Vagina (tissue), 2 donors: ENCODE data around the gene RPS6KL1. TPM values are rescaled to one million over a fixed set of nuclear protein-coding genes. Genes with fewer than 3 reads are reported as not detected.

ENCODE experiments used
- DNase-seq, 2 donors: peaks; one replicate each; pipeline ENCODE4 v3.0.0-alpha.2; 2017; ENCODE audit errors: extremely low spot score in 2 of 2
- H3K27ac ChIP-seq: fragments of 200-600 bp; sonication (generic); one replicate; pipeline ENCODE4 v1.5.1; 2019
- H3K27me3 ChIP-seq: fragments of 200-600 bp; sonication (generic); one replicate; pipeline ENCODE4 v1.5.1; 2019
- H3K36me3 ChIP-seq, 2 donors: fragments of 200-600 bp; sonication (generic); one replicate each; pipeline ENCODE4 v1.5.1; 2017 to 2019
- H3K4me1 ChIP-seq: fragments of 200-600 bp; sonication (generic); one replicate; pipeline ENCODE4 v1.5.1; 2019
- H3K4me3 ChIP-seq, 2 donors: fragments of 200-600 bp; sonication (generic); 1 replicate in 1 of 2; 2 replicates in 1 of 2; pipeline ENCODE4 v1.5.1; 2016 to 2019
- H3K9me3 ChIP-seq: fragments of 200-600 bp; sonication (generic); one replicate; pipeline ENCODE4 v1.5.1; 2019
- CTCF ChIP-seq, 3 experiments: fragments of 450-650 bp in 2 of 3; fragments of 200-600 bp in 1 of 3; sonication (generic) in 1 of 3; IDR thresholded peaks; one replicate each; pipeline ENCODE4 v1.5.1; 2017 to 2019; ENCODE audit warnings: antibody characterized with exemption in 3 of 3, mild to moderate bottlenecking in 2 of 3, moderate library complexity in 2 of 3
- POLR2A ChIP-seq, 2 donors: fragments of 450-650 bp; IDR thresholded peaks; one replicate each; pipeline ENCODE4 v1.6.1; 2017; ENCODE audit warnings: antibody characterized with exemption in 2 of 2, mild to moderate bottlenecking in 2 of 2, moderate library complexity in 2 of 2
- POLR2AphosphoS5 ChIP-seq, 2 donors: sonication (generic); formaldehyde crosslinking; IDR thresholded peaks; one replicate each; pipeline ENCODE4 v1.9.0; 2017; ENCODE audit warnings: antibody characterized with exemption in 2 of 2, mild to moderate bottlenecking in 2 of 2, low read depth in 1 of 2; ENCODE audit not compliant: insufficient read depth in 1 of 2
- intact Hi-C: fragments of 100-400 bp; cut with DNase I; formaldehyde crosslinking; loops from one replicate; pipeline ENCODE4 v1.15.1; 2023
- total RNA-seq: library from RNA; depleted of rRNA; stranded (reverse); fragments of >200 nt; gene quantifications from one replicate; pipeline ENCODE4 v1.2.3, GENCODE V29; 2016

Gene RPS6KL1
- total RNA-seq, 1 donor from 2014 or later = 2.0 TPM

- no peak overlapping the region for H3K4me3 ChIP-seq
- DNase-seq = no peak
- H3K4me1 ChIP-seq = peaks cover 64% of the 10 kb centered on the region
- no peaks in the 10 kb centered on the region for H3K9me3 ChIP-seq
- H3K27me3 ChIP-seq = no peaks in the 10 kb centered on the region
- intact Hi-C loops = no loop called here
- peaks cover 0 to 15% of the 10 kb centered on the region in 2 donors for H3K36me3 ChIP-seq
- TF ChIP-seq POLR2A (IDR thresholded peaks at IDR 0.05) = no peak
- TF ChIP-seq POLR2AphosphoS5 (IDR thresholded peaks at IDR 0.05; ENCODE audit: insufficient read depth in 1 of 2, low read depth in 1 of 2) = peak; percentile 22 to 35
- H3K27ac ChIP-seq = peak overlapping the region; percentile 10
Measured at GRCh38 chr14:74886001-74886400, 37.1 kb downstream of the RPS6KL1 start.

- Histone ChIP-seq H3K4me3 (peak overlapping the region; percentile 60 to 100), H3K27ac (peak overlapping the region; percentile 95), H3K27me3 (no peaks in the 10 kb centered on the region), H3K9me3 (no peaks in the 10 kb centered on the region), H3K36me3 (no peaks in the 10 kb centered on the region), H3K4me1 (peaks cover 47% of the 10 kb centered on the region)
- intact Hi-C loops = no loop called here
- no peak for DNase-seq
- TF ChIP-seq POLR2AphosphoS5 (IDR thresholded peaks at IDR 0.05; ENCODE audit: insufficient read depth in 1 of 2, low read depth in 1 of 2) = no peak
- TF ChIP-seq POLR2A (IDR thresholded peaks at IDR 0.05) = no peak
- no peak for TF ChIP-seq CTCF (IDR thresholded peaks at IDR 0.05)
Measured at GRCh38 chr14:74882103-74882920, 40.7 kb downstream of the RPS6KL1 start.

GRCh38 chr14:74881431-74882102 lies 41.5 kb downstream of the RPS6KL1 start, which contains the start of gene DLST:
TSS of gene DLST (plus strand) at chr14:74881916. CDS start at chr14:74881954, 38 bp downstream.
- H3K4me1 ChIP-seq = peaks cover 41% of the 10 kb centered on the region
- no peaks in the 10 kb centered on the region for H3K36me3 ChIP-seq
- H3K4me3 ChIP-seq = peak within 1 kb of the TSS; percentile 60 to 100
- no peaks in the 10 kb centered on the region for H3K9me3 ChIP-seq
- H3K27me3 ChIP-seq = no peaks in the 10 kb centered on the region
- peak in 1 of 2 donors; percentile 70 for TF ChIP-seq POLR2A (IDR thresholded peaks at IDR 0.05)
- peak; percentile 69 to 93 for TF ChIP-seq POLR2AphosphoS5 (IDR thresholded peaks at IDR 0.05; ENCODE audit: insufficient read depth in 1 of 2, low read depth in 1 of 2)
- TF ChIP-seq CTCF (IDR thresholded peaks at IDR 0.05) = peak in 1 of 3 experiments; percentile 24
- H3K27ac ChIP-seq = peak within 1 kb of the TSS; percentile 95
- DNase-seq = no peak
- intact Hi-C loops = no loop called here

- H3K27me3 ChIP-seq = no peaks in the 10 kb centered on the region
- no peaks in the 10 kb centered on the region for H3K9me3 ChIP-seq
- intact Hi-C loops = no loop called here
- no peak for DNase-seq
- no peaks in the 10 kb centered on the region for H3K36me3 ChIP-seq
- H3K27ac ChIP-seq = no peak overlapping the region
- peaks cover 23% of the 10 kb centered on the region for H3K4me1 ChIP-seq
- TF ChIP-seq CTCF (IDR thresholded peaks at IDR 0.05) = no peak
- no peak overlapping the region for H3K4me3 ChIP-seq
Measured at GRCh38 chr14:74879427-74880182, 43.5 kb downstream of the RPS6KL1 start.
